Femur (tissue), 1 donor: ENCODE measurements around the gene STARD13.
A peak's percentile ranks its signal among the peaks of the same experiment; 100 is the strongest.
"Not testable (repeated sequence)": the region's sequence is repeated elsewhere in the genome, so short reads cannot be mapped to it uniquely, and the experiment has no call there.

Source experiments
- DNase-seq: peaks from one replicate; pipeline ENCODE4 v3.0.0-alpha.2; 2017

Gene STARD13

GRCh38 chr13:33195693-33196464 is 89.7 kb downstream of the STARD13 start:
- DNase-seq: no peak

GRCh38 chr13:33194820-33195692 is 90.5 kb downstream of the STARD13 start:
- peak; percentile 80 for DNase-seq

- DNase-seq: no peak
Measured at GRCh38 chr13:33193428-33193974, 92.1 kb downstream of the STARD13 start.

- no peak for DNase-seq
Measured at GRCh38 chr13:33191425-33192210, 93.9 kb downstream of the STARD13 start.

GRCh38 chr13:33189470-33189869 is 96.1 kb downstream of the STARD13 start:
- DNase-seq: no peak

- no peak for DNase-seq
Measured at GRCh38 chr13:33188093-33188882, 97.3 kb downstream of the STARD13 start.

GRCh38 chr13:33186861-33187291 is 98.7 kb downstream of the STARD13 start:
- no peak for DNase-seq

GRCh38 chr13:33185853-33186252 is 99.7 kb downstream of the STARD13 start:
- DNase-seq: no peak

GRCh38 chr13:33184530-33184929 is 101.0 kb downstream of the STARD13 start:
- no peak for DNase-seq

GRCh38 chr13:33184112-33184490 is 101.5 kb downstream of the STARD13 start:
- no peak for DNase-seq

- no peak for DNase-seq
Measured at GRCh38 chr13:33183431-33184111, 102.0 kb downstream of the STARD13 start.

- DNase-seq: no peak
Measured at GRCh38 chr13:33182729-33183128, 102.8 kb downstream of the STARD13 start.

GRCh38 chr13:33181264-33181663 is 104.3 kb downstream of the STARD13 start:
- DNase-seq: no peak

- DNase-seq: no peak
Measured at GRCh38 chr13:33180122-33180804, 105.3 kb downstream of the STARD13 start.

GRCh38 chr13:33179463-33179862 is 106.1 kb downstream of the STARD13 start:
- no peak for DNase-seq

GRCh38 chr13:33178209-33178840 is 107.2 kb downstream of the STARD13 start:
- no peak for DNase-seq

GRCh38 chr13:33177340-33178208 is 108.0 kb downstream of the STARD13 start:
- DNase-seq: not testable (repeated sequence)

GRCh38 chr13:33176526-33176925 is 109.0 kb downstream of the STARD13 start:
- DNase-seq: no peak

GRCh38 chr13:33175991-33176390 is 109.6 kb downstream of the STARD13 start:
- DNase-seq: no peak
